HepG2 (cell line): ENCODE data around the gene PDIA5. TPM values are rescaled to one million over a fixed set of nuclear protein-coding genes. Genes with fewer than 3 reads are reported as not detected.

Experiments
- ATAC-seq: fragments of 200-7000 bp; cut with Tn5 transposase; 3 replicates; pipeline ENCODE4 v1.9.1; 2020; ENCODE audit warnings: mild to moderate bottlenecking, moderate library complexity
- BruUV-seq: library from RNA; stranded (reverse); fragments of 400-500 nt; replicated peaks from 2 replicates; lab custom pipeline; 2021; lab: Mats Ljungman, UMichigan
- CTCF ChIA-PET: fragments of 300-600 bp; formaldehyde crosslinking; extraction: SDS; loops from one replicate; lab custom pipeline; 2021; ENCODE audit warnings: low total read pairs, inconsistent platforms, low intra/inter-chr PET ratio; lab: Yijun Ruan, JAX
- POLR2A ChIA-PET: fragments of 350-600 bp; sonication (Branson Sonifier 250); formaldehyde crosslinking; loops from one replicate; lab custom pipeline; 2020; ENCODE audit warnings: antibody characterized with exemption, inconsistent platforms; lab: Yijun Ruan, JAX
- DNase-seq: peaks from one replicate; pipeline ENCODE4 v3.0.0-alpha.2; 2015; ENCODE audit warnings: low spot score
- FAIRE-seq: peaks from 3 replicates; lab custom pipeline; 2011; peaks lifted over from hg19 to GRCh38; lab: Jason Lieb, UNC
- H2AFZ ChIP-seq: one replicate; pipeline ENCODE4 v1.6.1; 2011; ENCODE audit warnings: low read length, inconsistent platforms
- H3K27ac ChIP-seq: fragments of 300-600 bp; 3 replicates; pipeline ENCODE4 v1.8.0; 2011; ENCODE audit warnings: mixed run types, mild to moderate bottlenecking, mixed read lengths, low read length, inconsistent platforms; ENCODE audit not compliant: insufficient read depth; ENCODE audit errors: extremely low read length
- H3K27me3 ChIP-seq, 2 experiments: fragments of 200-600 bp in 1 of 2; 2 replicates in 1 of 2; 3 replicates in 1 of 2; pipeline versions ENCODE4 v1.6.0 to v1.8.0; 2011; ENCODE audit warnings: low read length in 2 of 2, mild to moderate bottlenecking in 2 of 2, moderate library complexity in 2 of 2, inconsistent platforms in 1 of 2; ENCODE audit not compliant: insufficient read depth in 2 of 2, control insufficient read depth in 1 of 2
- H3K36me3 ChIP-seq, 2 experiments: fragments of 200-600 bp in 1 of 2; replicated peaks in 1 of 2; 2 replicates in 1 of 2; 3 replicates in 1 of 2; pipeline versions ENCODE4 v1.5.1 to v1.8.0; 2011; ENCODE audit warnings: low read length in 2 of 2, inconsistent platforms in 1 of 2; ENCODE audit not compliant: insufficient read depth in 2 of 2, control insufficient read depth in 1 of 2
- H3K4me1 ChIP-seq: 2 replicates; pipeline ENCODE4 v1.5.1; 2012; ENCODE audit warnings: low read length, inconsistent platforms; ENCODE audit not compliant: insufficient read depth
- H3K4me2 ChIP-seq: 2 replicates; pipeline ENCODE4 v1.6.0; 2011; ENCODE audit warnings: low read depth, low read length, inconsistent platforms
- H3K4me3 ChIP-seq, 3 experiments: fragments of 200-600 bp in 1 of 3; sonication (generic), shearing (Covaris generic) in 1 of 3; replicated peaks in 1 of 3; 2 replicates each; pipeline ENCODE4 v1.5.1; 2011 to 2016; ENCODE audit warnings: low read length in 3 of 3, inconsistent platforms in 2 of 3, low read depth in 2 of 3, mild to moderate bottlenecking in 2 of 3, control low read depth in 1 of 3, mixed read lengths in 1 of 3; ENCODE audit not compliant: insufficient read depth in 1 of 3
- H3K79me2 ChIP-seq: one replicate; pipeline ENCODE4 v1.6.1; 2011; ENCODE audit warnings: low read length, inconsistent platforms; ENCODE audit not compliant: insufficient read depth
- H3K9ac ChIP-seq: 2 replicates; pipeline ENCODE4 v1.6.0; 2011; ENCODE audit warnings: mild to moderate bottlenecking, low read depth, low read length, inconsistent platforms; ENCODE audit not compliant: insufficient read depth
- H3K9me3 ChIP-seq: 2 replicates; pipeline ENCODE4 v1.5.1; 2012; ENCODE audit warnings: mild to moderate bottlenecking, low read length
- H4K20me1 ChIP-seq: 2 replicates; pipeline ENCODE4 v1.6.0; 2011; ENCODE audit warnings: inconsistent platforms, mild to moderate bottlenecking, low read length, moderate library complexity; ENCODE audit not compliant: insufficient read depth
- ARID2 ChIP-seq: sonication (generic); formaldehyde crosslinking; IDR thresholded peaks from 2 replicates; pipeline ENCODE4 v1.8.1; 2022; ENCODE audit warnings: mild to moderate bottlenecking, missing genetic modification reagents, borderline replicate concordance
- ARID5B ChIP-seq: IDR thresholded peaks from 2 replicates; pipeline ENCODE4 v1.4.0; 2020; ENCODE audit warnings: mild to moderate bottlenecking, missing genetic modification reagents
- DMAP1 ChIP-seq: IDR thresholded peaks from 2 replicates; pipeline ENCODE4 v1.6.1; 2016
- ZNF224 ChIP-seq: sonication (generic); formaldehyde crosslinking; IDR thresholded peaks from 2 replicates; pipeline ENCODE4 v1.5.0; 2020; ENCODE audit warnings: mild to moderate bottlenecking, missing genetic modification reagents
- ZNF333 ChIP-seq: sonication (generic); formaldehyde crosslinking; IDR thresholded peaks from 2 replicates; pipeline ENCODE4 v1.4.0; 2020; ENCODE audit warnings: mild to moderate bottlenecking, missing genetic modification reagents, borderline replicate concordance
- WGBS: methylation state at CpG from one replicate; pipeline ENCODE4 v1.1.6; 2017; ENCODE audit warnings: low lambda C conversion rate; 5-methylcytosine and 5-hydroxymethylcytosine counted together
- in situ Hi-C: cut with HindIII; loops from 2 replicates; pipeline ENCODE4 v1.10.0; 2017; ENCODE audit warnings: low pct_unique_long_range_greater_than_20kb; ENCODE audit not compliant: extremely low pct_ligation_motif_present
- intact Hi-C: fragments of 100-400 bp; cut with micrococcal nuclease; formaldehyde crosslinking; loops from one replicate; pipeline ENCODE4 v1.10.0; 2022; ENCODE audit not compliant: unreplicated experiment
- polyA plus RNA-seq, 8 experiments: library from polyadenylated mRNA; depleted of rRNA in 3 of 8; stranded (reverse) in 7 of 8; unstranded in 1 of 8; fragments of >200 nt; fragmentation: Illumina TruSeq in 4 of 8; extraction: Trizol in 4 of 8; gene quantifications; 2 replicates each; pipeline versions ENCODE4 v1.2.1 to v1.2.3, GENCODE V29; 2011 to 2016; ENCODE audit warnings: low read depth in 4 of 8, missing spikeins in 1 of 8, mixed read lengths in 1 of 8; ENCODE audit not compliant: insufficient read depth in 1 of 8
- total RNA-seq, 5 experiments: library from RNA; depleted of rRNA; stranded (reverse); fragments of >200 nt; fragmentation: Illumina TruSeq; extraction: Trizol; gene quantifications; 2 replicates each; pipeline ENCODE4 v1.2.3, GENCODE V29; 2016; ENCODE audit warnings: low read depth in 1 of 5

The PDIA5 gene
- total and polyA plus RNA-seq, 2 of the 13 experiments (the other 11 are each of a cell fraction or from before 2014, with no cell fraction given): 51.3 to 74.3 TPM

GRCh38 chr3:123129532-123129931 lies 62.7 kb downstream of the PDIA5 start:
- Histone ChIP-seq H3K9ac (no peak overlapping the region), H3K79me2 (no peaks in the 10 kb centered on the region), H2AFZ (no peak overlapping the region), H3K27ac (no peak overlapping the region), H3K4me1 (peaks cover 18% of the 10 kb centered on the region), H3K9me3 (no peaks in the 10 kb centered on the region), H4K20me1 (peaks cover 6% of the 10 kb centered on the region; the same call in 1 of the 2 replicates), H3K4me2 (no peak overlapping the region), H3K4me3 (no peak overlapping the region), H3K36me3 (peaks cover 26 to 88% of the 10 kb centered on the region in 2 experiments), H3K27me3 (no peaks in the 10 kb centered on the region)
- no peak for DNase-seq
- no TSS peak for BruUV-seq
- intact Hi-C loops: no loop called here
- WGBS: 100% methylated on average over 4 of the region's 7 CpGs
- FAIRE-seq: no peak
- in situ Hi-C loops: no loop called here
- ATAC-seq: no peak
- TF ChIP-seq ZNF224: no peak
- no peak for TF ChIP-seq DMAP1
- TF ChIP-seq ARID2 (CRISPR knock-in tag): no peak
- no peak for TF ChIP-seq ZNF333
- no peak for TF ChIP-seq ARID5B
- POLR2A ChIA-PET: no interaction called here
- CTCF ChIA-PET: no interaction called here
